Ascending aorta (tissue), 2 donors: ENCODE results near the gene RPTOR. TPM values are rescaled to one million over a fixed set of nuclear protein-coding genes. Genes with fewer than 3 reads are reported as not detected.

Experiments used
- DNase-seq, 2 donors: peaks; one replicate each; pipeline ENCODE4 v3.0.0-alpha.2; 2019; ENCODE audit warnings: low spot score in 2 of 2
- H3K27ac ChIP-seq, 2 donors: fragments of 200-600 bp; sonication (generic); one replicate each; pipeline ENCODE4 v1.5.1; 2016 to 2017; ENCODE audit warnings: mild to moderate bottlenecking in 1 of 2
- H3K27me3 ChIP-seq: fragments of 200-600 bp; sonication (generic); one replicate; pipeline ENCODE4 v1.5.1; 2017
- H3K36me3 ChIP-seq, 2 donors: fragments of 200-600 bp; sonication (generic); one replicate each; pipeline ENCODE4 v1.5.1; 2016
- H3K4me1 ChIP-seq, 2 donors: fragments of 200-600 bp; sonication (generic); one replicate each; pipeline ENCODE4 v1.5.1; 2016 to 2017; ENCODE audit warnings: mild to moderate bottlenecking in 1 of 2
- H3K4me3 ChIP-seq, 2 donors: fragments of 200-600 bp; sonication (generic); one replicate each; pipeline ENCODE4 v1.5.1; 2016 to 2017; ENCODE audit warnings: mild to moderate bottlenecking in 1 of 2
- H3K9me3 ChIP-seq, 2 donors: fragments of 200-600 bp; sonication (generic); one replicate each; pipeline ENCODE4 v1.5.1; 2016
- intact Hi-C: fragments of 100-400 bp; cut with DNase I; formaldehyde crosslinking; loops from one replicate; pipeline ENCODE4 v1.15.1; 2023
- total RNA-seq: library from RNA; depleted of rRNA; stranded (reverse); fragments of >200 nt; gene quantifications from one replicate; pipeline ENCODE4 v1.1.0, GENCODE V29; 2016
- TF ChIP-seq, protein P1 (sequence below), 3 experiments: fragments of 200-600 bp in 2 of 3; fragments of 450-650 bp in 1 of 3; sonication (generic) in 2 of 3; IDR thresholded peaks; one replicate each; pipeline ENCODE4 v1.5.1; 2016 to 2019; ENCODE audit warnings: antibody characterized with exemption in 3 of 3, mild to moderate bottlenecking in 1 of 3, moderate library complexity in 1 of 3

Gene RPTOR
- total RNA-seq, 1 donor from 2014 or later = 36.1 TPM

DNA sequence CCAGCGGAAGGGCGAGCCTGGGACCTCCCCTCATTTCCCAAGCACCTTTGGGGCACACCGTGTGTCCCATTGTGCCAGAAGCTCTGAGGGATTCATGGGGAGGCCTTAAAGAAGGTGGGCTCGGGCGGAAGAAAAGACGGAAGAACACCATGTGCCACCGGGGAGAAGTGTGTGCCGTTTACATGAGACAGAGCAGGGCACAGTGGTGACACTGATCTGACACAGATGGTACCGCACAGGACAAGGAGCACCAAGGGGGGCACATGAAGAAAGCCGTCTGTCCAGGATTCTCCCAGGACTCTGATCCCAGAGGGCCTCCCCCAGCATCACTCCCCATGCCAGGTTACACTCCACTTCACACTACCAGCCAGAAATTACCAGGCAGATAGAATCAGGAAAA lies 318.3 kb downstream of the RPTOR start:
- no peak for DNase-seq
- H3K36me3 ChIP-seq = peaks cover 3 to 5% of the 10 kb centered on the region in 2 donors
- TF ChIP-seq, protein P1, sequence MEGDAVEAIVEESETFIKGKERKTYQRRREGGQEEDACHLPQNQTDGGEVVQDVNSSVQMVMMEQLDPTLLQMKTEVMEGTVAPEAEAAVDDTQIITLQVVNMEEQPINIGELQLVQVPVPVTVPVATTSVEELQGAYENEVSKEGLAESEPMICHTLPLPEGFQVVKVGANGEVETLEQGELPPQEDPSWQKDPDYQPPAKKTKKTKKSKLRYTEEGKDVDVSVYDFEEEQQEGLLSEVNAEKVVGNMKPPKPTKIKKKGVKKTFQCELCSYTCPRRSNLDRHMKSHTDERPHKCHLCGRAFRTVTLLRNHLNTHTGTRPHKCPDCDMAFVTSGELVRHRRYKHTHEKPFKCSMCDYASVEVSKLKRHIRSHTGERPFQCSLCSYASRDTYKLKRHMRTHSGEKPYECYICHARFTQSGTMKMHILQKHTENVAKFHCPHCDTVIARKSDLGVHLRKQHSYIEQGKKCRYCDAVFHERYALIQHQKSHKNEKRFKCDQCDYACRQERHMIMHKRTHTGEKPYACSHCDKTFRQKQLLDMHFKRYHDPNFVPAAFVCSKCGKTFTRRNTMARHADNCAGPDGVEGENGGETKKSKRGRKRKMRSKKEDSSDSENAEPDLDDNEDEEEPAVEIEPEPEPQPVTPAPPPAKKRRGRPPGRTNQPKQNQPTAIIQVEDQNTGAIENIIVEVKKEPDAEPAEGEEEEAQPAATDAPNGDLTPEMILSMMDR (IDR thresholded peaks at IDR 0.05) = no peak
- intact Hi-C loops = loop anchor here (10.0 kb wide), 1 partner anchor 438 kb away; no protein-coding TSS in a partner anchor
- no peaks in the 10 kb centered on the region for H3K27me3 ChIP-seq
- peaks cover 6 to 11% of the 10 kb centered on the region in 2 donors for H3K4me1 ChIP-seq
- H3K4me3 ChIP-seq = no peak overlapping the region
- no peaks in the 10 kb centered on the region for H3K9me3 ChIP-seq
- H3K27ac ChIP-seq = no peak overlapping the region

DNA sequence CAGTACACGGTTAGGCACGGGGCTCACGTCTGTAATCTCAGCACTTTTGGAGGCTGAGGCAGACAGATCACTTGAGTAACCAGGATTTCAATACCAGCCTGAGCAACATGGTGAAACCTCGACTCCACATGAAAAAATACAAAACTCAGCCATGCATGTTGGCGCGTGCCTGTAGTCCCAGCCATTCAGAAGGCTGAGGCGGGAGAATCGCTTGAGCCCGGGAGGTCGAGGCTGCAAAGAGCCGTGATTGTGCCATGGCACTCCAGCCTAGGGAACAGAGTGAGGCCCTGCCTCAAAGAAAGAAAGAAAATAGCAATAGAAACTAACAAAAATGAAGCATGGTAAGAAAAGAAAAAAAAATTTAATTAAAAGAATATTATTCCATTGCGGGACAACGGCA lies 319.0 kb downstream of the RPTOR start:
- TF ChIP-seq, protein P1 (IDR thresholded peaks at IDR 0.05) = no peak
- no peaks in the 10 kb centered on the region for H3K9me3 ChIP-seq
- H3K4me3 ChIP-seq = no peak overlapping the region
- DNase-seq = no peak
- H3K36me3 ChIP-seq = peaks cover 3 to 5% of the 10 kb centered on the region in 2 donors
- H3K27ac ChIP-seq = no peak overlapping the region
- H3K27me3 ChIP-seq = no peaks in the 10 kb centered on the region
- peaks cover 6 to 11% of the 10 kb centered on the region in 2 donors for H3K4me1 ChIP-seq
- intact Hi-C loops = loop anchor here (10.0 kb wide), 1 partner anchor 439 kb away; no protein-coding TSS in a partner anchor

DNA sequence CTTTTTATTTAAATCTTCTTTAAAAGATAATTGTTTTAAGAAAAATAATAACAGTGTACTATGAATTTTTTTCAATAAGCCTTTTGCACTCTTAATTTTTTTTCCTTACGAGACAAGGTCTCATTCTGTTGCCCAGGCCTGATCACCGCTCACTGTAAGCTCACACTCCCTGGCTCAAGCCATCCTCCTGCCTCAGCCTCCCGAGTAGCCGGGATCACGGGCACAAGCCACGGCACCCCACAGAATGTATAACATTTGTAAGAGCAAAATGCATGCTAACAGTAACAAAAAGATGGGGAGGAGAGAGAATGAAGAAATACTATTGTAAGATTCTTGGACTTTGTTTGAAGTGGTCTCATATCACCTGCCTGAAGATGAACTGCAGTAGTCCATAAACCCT lies 320.1 kb downstream of the RPTOR start:
- no peaks in the 10 kb centered on the region for H3K9me3 ChIP-seq
- no peaks in the 10 kb centered on the region for H3K27me3 ChIP-seq
- TF ChIP-seq, protein P1 (IDR thresholded peaks at IDR 0.05) = no peak
- no peak overlapping the region for H3K27ac ChIP-seq
- peaks cover 3 to 5% of the 10 kb centered on the region in 2 donors for H3K36me3 ChIP-seq
- H3K4me1 ChIP-seq = peaks cover 0 to under 1% of the 10 kb centered on the region in 2 donors
- no peak for DNase-seq
- intact Hi-C loops = loop anchor here (5.0 to 10.0 kb wide), 2 partner anchors 118 to 440 kb away; no protein-coding TSS in a partner anchor
- H3K4me3 ChIP-seq = no peak overlapping the region

DNA sequence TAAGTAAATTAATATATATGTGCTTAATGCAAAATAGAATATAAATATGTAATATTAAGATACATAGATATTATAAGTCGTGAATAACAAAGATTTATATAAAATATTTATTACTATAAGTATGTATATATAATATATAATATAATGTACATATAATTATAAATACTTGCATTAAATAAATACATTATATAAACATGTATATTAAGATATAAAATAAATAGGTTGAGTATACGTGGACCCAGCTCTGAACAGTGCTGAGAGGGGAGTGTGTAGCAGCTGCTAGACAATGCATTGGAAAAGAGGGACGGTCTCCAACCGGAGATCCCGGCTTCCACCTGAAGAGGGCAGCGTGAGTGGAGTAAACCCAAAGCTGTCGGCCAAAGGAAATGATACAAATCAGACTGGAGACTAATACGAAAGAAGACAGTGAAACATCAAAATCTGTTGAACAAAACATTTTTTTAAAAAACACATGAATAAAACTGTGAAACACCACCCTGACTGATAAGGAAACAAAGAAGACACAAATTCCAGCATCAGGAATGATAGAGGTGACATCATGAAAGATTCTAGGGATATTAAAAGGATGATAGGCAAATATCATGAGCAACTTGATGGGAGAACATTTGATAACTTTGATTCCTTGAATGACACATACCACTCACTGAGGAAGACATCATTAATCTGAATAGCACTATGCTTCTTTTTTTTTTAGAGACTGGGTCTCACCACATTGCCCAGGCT lies 321.6 kb downstream of the RPTOR start:
- TF ChIP-seq, protein P1 (IDR thresholded peaks at IDR 0.05) = peak; percentile 47 to 69 (median 64)
- peak in 1 of 2 donors; percentile 72 for DNase-seq
- Histone ChIP-seq H3K36me3 (peaks cover 3 to 5% of the 10 kb centered on the region in 2 donors), H3K9me3 (no peaks in the 10 kb centered on the region), H3K4me1 (no peaks in the 10 kb centered on the region), H3K27ac (no peak overlapping the region), H3K4me3 (no peak overlapping the region), H3K27me3 (no peaks in the 10 kb centered on the region)
- intact Hi-C loops = loop anchor here (5.0 to 10.0 kb wide), 2 partner anchors 116 to 441 kb away; no protein-coding TSS in a partner anchor

DNA sequence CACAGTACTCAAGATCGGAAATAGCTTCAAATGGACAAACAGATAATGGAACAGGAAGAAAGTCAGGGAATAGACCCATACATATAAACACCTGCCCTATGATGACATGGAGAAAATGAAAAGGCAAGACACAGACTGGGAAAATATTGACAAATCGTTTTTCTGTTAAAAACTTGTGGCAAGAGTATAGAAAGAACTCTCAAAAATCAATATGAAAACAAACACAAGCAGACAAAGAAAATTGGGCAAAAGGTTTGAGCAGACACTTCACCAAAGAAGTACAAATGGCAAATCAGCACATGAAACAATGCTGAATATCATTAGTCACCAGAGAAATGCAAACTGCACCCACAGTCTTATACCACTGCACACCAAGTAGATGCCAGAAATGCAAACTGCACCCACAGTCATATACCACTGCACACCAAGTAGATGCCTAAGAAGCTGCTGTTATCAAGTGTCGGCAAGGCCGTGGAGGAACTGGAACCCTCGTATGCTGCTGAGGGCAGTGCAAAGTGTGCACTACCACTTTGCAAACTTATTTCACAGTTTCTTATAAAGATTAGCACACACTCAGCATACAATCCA lies 323.5 kb downstream of the RPTOR start:
- no peaks in the 10 kb centered on the region for H3K36me3 ChIP-seq
- no peak overlapping the region for H3K4me3 ChIP-seq
- H3K27me3 ChIP-seq = no peaks in the 10 kb centered on the region
- H3K27ac ChIP-seq = no peak overlapping the region
- intact Hi-C loops = loop anchor here (5.0 to 10.0 kb wide), 2 partner anchors 114 to 443 kb away; no protein-coding TSS in a partner anchor
- TF ChIP-seq, protein P1 (IDR thresholded peaks at IDR 0.05) = no peak
- no peaks in the 10 kb centered on the region for H3K4me1 ChIP-seq
- no peak for DNase-seq
- H3K9me3 ChIP-seq = no peaks in the 10 kb centered on the region
